Omental fat pad (tissue), 4 donors: ENCODE measurements around the gene SDK1. TPM values are rescaled to one million over a fixed set of nuclear protein-coding genes. Genes with fewer than 3 reads are reported as not detected.

Experiments
- ATAC-seq: fragments of 150-250 bp; one replicate; pipeline ENCODE4 v1.9.1; 2016; ENCODE audit warnings: mild to moderate bottlenecking, moderate library complexity; ENCODE audit not compliant: low FRiP score
- DNase-seq: peaks from one replicate; pipeline ENCODE4 v3.0.0-alpha.2; 2019; ENCODE audit warnings: low spot score
- total RNA-seq, 4 donors: library from RNA; depleted of rRNA; stranded (reverse); fragments of >200 nt; gene quantifications; one replicate each; pipeline ENCODE4 v1.1.0, GENCODE V29; 2016
- TF ChIP-seq, protein P1 (sequence below), 3 donors: fragments of 450-650 bp; IDR thresholded peaks; one replicate each; pipeline ENCODE4 v1.5.1; 2016 to 2017; ENCODE audit warnings: antibody characterized with exemption in 3 of 3, mild to moderate bottlenecking in 3 of 3, moderate library complexity in 2 of 3

Gene SDK1
- total RNA-seq, 4 donors from 2014 or later, result 2.5 to 14.7 (median 5.4) TPM

DNA sequence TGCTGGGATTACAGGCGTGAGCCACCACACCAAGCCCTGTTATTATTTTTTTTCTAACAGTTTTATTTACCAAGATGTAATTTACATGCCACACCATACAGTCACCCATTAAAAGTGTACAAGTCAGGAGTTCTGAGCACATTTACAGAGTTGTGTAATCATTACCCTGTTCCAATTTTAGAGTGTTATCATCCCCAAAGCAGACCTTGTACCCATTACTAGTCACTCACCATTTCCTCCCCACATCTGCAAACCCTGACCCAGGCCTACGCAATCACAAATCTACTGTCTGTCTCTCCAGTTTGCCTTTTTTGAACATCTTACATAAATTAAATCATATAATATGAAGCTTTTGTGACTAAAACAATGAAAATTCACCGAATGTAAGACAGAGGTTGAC lies 978.2 kb downstream of the SDK1 start:
- TF ChIP-seq, protein P1, sequence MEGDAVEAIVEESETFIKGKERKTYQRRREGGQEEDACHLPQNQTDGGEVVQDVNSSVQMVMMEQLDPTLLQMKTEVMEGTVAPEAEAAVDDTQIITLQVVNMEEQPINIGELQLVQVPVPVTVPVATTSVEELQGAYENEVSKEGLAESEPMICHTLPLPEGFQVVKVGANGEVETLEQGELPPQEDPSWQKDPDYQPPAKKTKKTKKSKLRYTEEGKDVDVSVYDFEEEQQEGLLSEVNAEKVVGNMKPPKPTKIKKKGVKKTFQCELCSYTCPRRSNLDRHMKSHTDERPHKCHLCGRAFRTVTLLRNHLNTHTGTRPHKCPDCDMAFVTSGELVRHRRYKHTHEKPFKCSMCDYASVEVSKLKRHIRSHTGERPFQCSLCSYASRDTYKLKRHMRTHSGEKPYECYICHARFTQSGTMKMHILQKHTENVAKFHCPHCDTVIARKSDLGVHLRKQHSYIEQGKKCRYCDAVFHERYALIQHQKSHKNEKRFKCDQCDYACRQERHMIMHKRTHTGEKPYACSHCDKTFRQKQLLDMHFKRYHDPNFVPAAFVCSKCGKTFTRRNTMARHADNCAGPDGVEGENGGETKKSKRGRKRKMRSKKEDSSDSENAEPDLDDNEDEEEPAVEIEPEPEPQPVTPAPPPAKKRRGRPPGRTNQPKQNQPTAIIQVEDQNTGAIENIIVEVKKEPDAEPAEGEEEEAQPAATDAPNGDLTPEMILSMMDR (IDR thresholded peaks at IDR 0.05), result no peak

DNA sequence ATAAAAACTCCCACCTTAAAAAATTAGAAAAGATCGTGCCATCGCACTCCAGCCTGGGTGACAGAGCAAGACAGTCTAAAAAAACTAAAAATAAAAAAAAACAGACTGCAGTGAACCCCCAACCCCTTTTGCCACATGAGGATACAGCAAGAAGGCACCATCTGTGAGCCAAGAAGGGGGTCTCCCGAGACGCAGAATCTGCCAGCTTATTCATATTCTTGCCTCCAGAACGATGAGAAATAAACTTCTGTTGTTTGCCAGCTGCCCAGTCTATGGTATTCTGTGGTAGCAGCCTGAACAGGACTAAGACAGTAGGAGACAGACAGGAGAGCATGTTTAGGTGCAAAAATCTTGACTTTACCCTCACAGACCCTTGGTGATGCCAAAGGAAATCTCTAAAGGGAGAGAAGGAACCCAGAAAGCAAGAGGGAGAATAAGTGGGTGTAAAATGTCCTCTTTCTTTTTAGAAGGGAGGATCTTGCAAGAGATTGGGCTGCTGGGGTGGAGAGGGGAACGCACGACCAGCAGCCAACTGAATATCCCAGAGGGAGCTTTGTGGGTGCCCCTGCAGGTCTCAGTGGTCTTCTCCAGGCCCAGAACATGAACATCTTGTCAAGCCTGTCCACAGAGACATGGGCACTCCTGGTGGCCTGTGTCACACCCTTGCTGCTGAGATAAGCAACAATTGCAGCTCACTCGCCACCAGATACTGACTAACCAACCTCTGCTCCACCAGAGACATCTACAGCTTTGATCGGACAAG lies 980.4 kb downstream of the SDK1 start:
- ATAC-seq (no peak), DNase-seq (no peak)
- TF ChIP-seq, protein P1 (IDR thresholded peaks at IDR 0.05), result no peak

More for the DNA sequence above, 978.2 kb downstream of the SDK1 start:
- DNase-seq (no peak), ATAC-seq (no peak)

DNA sequence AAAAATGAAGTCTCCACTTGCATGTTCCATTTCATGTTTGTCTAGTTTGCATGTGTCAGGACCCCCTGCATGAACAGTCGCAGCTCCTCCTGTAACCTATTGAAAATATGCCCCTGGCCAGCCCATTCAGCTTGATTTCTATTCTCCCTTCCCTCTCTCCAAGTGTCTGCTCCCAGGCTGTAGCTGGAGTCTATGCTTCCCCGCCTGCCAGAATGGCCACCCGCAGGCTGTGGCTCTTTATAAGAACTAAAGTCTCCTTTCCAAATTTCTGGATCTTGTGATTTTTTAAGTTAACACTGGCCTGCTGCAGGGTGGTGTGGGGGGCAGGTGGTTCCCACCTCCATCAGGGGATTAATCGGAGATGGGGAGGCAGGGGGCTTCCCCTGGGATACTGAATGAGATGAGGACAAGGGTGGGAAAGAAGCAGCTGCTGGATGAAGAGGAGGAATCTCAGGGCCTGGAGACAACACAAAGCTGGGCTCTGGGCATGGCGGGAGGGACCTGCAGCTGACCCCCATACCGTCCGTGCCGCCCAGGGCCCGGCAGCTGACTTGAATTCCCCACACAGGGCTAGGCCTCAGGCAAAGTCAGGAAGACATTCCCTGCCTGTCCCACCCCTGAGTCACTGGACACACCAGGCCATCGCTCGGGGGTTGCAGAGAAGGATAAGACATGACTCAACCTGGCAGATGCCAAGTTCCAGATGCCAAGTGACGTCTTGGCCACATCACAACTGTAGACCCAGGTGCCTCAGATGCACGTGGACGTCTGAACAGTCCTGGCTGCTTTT lies 981.6 kb downstream of the SDK1 start:
- ATAC-seq (no peak), DNase-seq (no peak)

DNA sequence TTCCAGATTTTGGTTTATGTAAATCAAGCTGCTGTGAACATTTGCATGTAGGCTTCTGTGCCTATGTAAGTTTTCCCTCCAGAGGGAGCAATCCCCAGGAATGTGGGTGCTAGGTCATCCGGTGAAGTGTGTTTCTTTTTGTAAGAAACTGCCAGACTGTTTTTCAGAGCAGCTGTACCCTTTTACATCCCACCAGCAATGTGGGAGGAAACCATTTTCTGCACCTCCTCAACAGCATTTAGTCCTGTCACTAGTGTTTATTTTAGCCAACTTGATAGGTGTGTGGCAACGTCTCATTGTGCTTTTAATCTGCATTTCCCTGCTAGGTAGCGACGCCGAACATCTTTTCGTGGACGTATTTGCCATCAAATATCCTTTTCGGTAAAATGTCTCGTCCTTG lies 985.3 kb downstream of the SDK1 start:
- TF ChIP-seq, protein P1 (IDR thresholded peaks at IDR 0.05), result no peak
- ATAC-seq, result no peak

More for the DNA sequence above, 981.6 kb downstream of the SDK1 start:
- TF ChIP-seq, protein P1 (IDR thresholded peaks at IDR 0.05), result no peak

DNA sequence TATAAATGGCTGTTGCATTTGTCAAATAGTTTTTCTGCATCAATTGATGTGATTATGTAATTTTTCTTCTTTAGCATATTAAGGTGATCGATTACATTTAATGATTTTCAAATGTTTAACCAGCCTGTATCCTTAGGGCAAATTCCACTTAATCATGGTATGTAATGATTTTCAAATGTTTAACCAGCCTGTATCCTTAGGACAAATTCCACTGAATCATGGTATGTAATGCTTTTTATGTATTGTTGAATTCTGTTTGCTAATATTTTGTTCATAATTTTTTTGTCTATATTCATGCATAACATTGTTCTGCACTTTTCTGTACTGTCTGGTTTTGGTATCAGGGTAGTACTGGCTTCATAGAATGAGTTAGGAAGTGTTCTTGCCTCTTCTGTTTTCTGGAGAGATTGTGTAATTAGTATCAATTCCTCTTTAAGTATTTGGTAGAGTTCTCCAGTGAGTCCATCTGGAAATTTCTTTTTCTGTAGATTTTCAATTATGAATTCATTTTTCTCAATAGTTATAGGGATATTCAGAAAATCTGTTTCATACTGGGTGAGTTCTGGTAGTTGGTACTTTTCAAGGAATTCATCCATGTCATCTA lies 987.8 kb downstream of the SDK1 start:
- TF ChIP-seq, protein P1 (IDR thresholded peaks at IDR 0.05), result no peak
- no peak for ATAC-seq
- no peak for DNase-seq

More for the DNA sequence above, 985.3 kb downstream of the SDK1 start:
- DNase-seq, result no peak

DNA sequence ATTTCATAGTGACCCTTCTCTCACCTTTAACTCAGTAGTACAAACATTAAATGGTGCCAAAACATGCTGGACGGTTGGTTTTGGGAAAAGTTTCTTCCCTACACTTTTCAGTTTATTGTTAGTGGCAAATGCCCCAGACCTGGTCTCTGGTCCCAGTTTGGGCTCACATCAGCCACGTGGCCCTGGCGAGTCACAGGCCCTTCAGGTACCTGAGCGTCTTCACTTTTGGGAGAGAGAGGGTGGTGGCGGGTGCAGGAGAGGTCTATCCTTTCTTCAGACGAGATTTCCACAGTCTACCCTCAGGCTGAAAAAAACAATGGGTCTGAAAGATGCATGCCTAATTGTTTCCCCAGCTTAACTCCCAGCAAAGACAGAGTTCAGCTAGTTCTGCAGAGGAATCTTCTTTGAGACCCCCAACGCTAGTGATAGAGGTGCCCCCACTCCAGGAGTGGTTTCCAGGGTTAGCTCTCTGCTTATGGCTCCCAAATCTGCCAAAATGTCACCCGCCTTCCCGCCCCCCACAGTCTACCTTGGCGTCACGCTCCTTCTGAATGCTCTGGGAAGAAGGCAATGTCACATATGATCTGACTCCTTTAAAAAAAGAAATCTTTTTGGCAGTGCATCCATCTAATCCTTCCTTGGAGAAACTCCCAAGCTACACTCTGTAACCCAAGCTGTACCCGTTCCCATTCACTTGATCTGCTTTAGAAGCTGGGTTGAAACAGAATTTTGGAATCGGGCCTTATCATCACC lies 996.3 kb downstream of the SDK1 start:
- TF ChIP-seq, protein P1 (IDR thresholded peaks at IDR 0.05), result no peak
- DNase-seq (no peak), ATAC-seq (no peak)
